HL-60 (cell line): ENCODE results near the gene SCAMP5.

ENCODE experiments used
- DNase-seq, 2 experiments: peaks; one replicate each; pipeline ENCODE4 v3.0.0-alpha.2; 2010 to 2020; ENCODE audit warnings: low read depth in 1 of 2, low spot score in 1 of 2
- H3K27ac ChIP-seq: fragments of 250-450 bp; sonication (Bioruptor Pico); replicated peaks from 2 replicates; pipeline ENCODE4 v1.5.1; 2020; ENCODE audit warnings: mild to moderate bottlenecking, moderate library complexity
- H3K27me3 ChIP-seq: fragments of 250-450 bp; sonication (Bioruptor Pico); 2 replicates; pipeline ENCODE4 v1.5.1; 2021; ENCODE audit warnings: mild to moderate bottlenecking, moderate library complexity; ENCODE audit not compliant: insufficient read depth, poor library complexity, severe bottlenecking
- H3K4me3 ChIP-seq: replicated peaks from 2 replicates; pipeline ENCODE4 v1.5.1; 2011; ENCODE audit warnings: mild to moderate bottlenecking, control low read depth, low read length; ENCODE audit not compliant: insufficient read depth
- GABPA ChIP-seq: IDR thresholded peaks from 2 replicates; pipeline ENCODE4 v1.6.1; 2012; ENCODE audit warnings: low read depth
- POLR2AphosphoS5 ChIP-seq: IDR thresholded peaks from 2 replicates; pipeline ENCODE4 v1.6.1; 2012; ENCODE audit warnings: low read depth
- SPI1 ChIP-seq: IDR thresholded peaks from 2 replicates; pipeline ENCODE4 v1.6.1; 2012; ENCODE audit warnings: low read depth, mild to moderate bottlenecking, borderline replicate concordance
- TF ChIP-seq, protein P1 (sequence below): IDR thresholded peaks from 2 replicates; pipeline ENCODE4 v1.6.1; 2012; ENCODE audit warnings: low read depth; ENCODE audit not compliant: insufficient replicate concordance
- TF ChIP-seq, protein P2 (sequence below): IDR thresholded peaks from one replicate; pipeline ENCODE4 v1.5.1; 2011; ENCODE audit warnings: low read length, control low read depth, inconsistent platforms; ENCODE audit not compliant: insufficient read depth

The SCAMP5 gene

DNA sequence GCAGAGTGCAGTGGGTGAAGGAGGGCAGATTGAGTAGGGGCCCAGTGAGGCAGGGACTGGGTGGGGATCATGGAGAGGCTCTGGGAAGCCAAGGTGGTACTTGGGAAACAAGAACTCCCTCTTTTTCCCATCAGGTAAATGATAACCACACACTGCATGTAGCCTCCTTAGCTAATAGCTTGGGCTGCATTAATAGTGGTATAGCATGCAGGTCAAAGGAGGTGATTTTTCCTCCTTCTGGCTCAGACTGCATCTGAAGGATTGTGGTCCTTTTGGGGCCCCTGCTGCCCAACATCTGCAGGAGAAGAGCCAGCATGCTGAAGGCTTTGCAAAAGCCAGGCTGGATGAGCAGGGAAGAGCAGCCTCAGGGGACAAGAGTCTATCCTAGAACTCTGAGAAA lies 73.4 kb downstream of the SCAMP5 start:
- no peak overlapping the region; the same call in 1 of the 2 replicates for H3K27ac ChIP-seq
- no peak for DNase-seq
- H3K4me3 ChIP-seq, result no peak overlapping the region
- TF ChIP-seq, protein P1, sequence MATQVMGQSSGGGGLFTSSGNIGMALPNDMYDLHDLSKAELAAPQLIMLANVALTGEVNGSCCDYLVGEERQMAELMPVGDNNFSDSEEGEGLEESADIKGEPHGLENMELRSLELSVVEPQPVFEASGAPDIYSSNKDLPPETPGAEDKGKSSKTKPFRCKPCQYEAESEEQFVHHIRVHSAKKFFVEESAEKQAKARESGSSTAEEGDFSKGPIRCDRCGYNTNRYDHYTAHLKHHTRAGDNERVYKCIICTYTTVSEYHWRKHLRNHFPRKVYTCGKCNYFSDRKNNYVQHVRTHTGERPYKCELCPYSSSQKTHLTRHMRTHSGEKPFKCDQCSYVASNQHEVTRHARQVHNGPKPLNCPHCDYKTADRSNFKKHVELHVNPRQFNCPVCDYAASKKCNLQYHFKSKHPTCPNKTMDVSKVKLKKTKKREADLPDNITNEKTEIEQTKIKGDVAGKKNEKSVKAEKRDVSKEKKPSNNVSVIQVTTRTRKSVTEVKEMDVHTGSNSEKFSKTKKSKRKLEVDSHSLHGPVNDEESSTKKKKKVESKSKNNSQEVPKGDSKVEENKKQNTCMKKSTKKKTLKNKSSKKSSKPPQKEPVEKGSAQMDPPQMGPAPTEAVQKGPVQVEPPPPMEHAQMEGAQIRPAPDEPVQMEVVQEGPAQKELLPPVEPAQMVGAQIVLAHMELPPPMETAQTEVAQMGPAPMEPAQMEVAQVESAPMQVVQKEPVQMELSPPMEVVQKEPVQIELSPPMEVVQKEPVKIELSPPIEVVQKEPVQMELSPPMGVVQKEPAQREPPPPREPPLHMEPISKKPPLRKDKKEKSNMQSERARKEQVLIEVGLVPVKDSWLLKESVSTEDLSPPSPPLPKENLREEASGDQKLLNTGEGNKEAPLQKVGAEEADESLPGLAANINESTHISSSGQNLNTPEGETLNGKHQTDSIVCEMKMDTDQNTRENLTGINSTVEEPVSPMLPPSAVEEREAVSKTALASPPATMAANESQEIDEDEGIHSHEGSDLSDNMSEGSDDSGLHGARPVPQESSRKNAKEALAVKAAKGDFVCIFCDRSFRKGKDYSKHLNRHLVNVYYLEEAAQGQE, result no peak
- no peak for TF ChIP-seq POLR2AphosphoS5
- no peak for TF ChIP-seq SPI1
- TF ChIP-seq, protein P2, sequence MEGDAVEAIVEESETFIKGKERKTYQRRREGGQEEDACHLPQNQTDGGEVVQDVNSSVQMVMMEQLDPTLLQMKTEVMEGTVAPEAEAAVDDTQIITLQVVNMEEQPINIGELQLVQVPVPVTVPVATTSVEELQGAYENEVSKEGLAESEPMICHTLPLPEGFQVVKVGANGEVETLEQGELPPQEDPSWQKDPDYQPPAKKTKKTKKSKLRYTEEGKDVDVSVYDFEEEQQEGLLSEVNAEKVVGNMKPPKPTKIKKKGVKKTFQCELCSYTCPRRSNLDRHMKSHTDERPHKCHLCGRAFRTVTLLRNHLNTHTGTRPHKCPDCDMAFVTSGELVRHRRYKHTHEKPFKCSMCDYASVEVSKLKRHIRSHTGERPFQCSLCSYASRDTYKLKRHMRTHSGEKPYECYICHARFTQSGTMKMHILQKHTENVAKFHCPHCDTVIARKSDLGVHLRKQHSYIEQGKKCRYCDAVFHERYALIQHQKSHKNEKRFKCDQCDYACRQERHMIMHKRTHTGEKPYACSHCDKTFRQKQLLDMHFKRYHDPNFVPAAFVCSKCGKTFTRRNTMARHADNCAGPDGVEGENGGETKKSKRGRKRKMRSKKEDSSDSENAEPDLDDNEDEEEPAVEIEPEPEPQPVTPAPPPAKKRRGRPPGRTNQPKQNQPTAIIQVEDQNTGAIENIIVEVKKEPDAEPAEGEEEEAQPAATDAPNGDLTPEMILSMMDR, result no peak
- TF ChIP-seq GABPA, result no peak
- H3K27me3 ChIP-seq, result no peaks in the 10 kb centered on the region

DNA sequence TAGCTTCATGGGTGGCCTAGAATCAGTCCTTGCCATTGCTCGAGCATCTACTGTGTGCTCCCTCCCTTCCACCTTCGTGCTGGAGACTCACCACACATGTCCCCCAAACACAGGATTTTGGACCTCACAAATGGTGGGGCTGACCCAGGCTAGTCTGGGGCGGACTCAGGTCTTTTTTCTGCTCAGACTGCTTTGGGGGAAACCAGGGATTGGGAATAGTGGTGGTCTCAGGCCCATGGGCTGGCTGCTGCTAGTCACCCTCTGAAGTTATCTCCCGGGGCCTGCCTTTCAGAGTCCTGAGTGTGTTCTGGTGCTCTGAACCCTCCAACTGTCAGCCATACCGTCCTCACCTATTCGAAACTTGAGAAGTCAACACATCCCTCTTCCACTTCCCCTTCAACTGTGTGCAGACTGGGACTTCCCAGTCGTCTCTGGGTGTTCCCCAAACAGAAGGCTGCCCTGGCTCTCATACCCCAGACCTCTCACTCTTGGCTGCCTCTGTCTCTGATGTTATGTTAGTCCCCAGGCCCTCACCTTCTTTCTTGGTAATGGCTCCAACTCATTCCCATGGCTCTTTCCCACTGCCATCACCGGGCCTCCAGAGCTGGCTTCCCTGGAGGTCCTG lies 74.0 kb downstream of the SCAMP5 start:
- Histone ChIP-seq H3K4me3 (no peak overlapping the region), H3K27me3 (no peaks in the 10 kb centered on the region), H3K27ac (peak overlapping the region; percentile 50)
- DNase-seq, result peak in 1 of 2 experiments; percentile 70
- TF ChIP-seq, protein P2, result no peak
- TF ChIP-seq, protein P1, result no peak
- TF ChIP-seq SPI1, result peak; percentile 95

DNA sequence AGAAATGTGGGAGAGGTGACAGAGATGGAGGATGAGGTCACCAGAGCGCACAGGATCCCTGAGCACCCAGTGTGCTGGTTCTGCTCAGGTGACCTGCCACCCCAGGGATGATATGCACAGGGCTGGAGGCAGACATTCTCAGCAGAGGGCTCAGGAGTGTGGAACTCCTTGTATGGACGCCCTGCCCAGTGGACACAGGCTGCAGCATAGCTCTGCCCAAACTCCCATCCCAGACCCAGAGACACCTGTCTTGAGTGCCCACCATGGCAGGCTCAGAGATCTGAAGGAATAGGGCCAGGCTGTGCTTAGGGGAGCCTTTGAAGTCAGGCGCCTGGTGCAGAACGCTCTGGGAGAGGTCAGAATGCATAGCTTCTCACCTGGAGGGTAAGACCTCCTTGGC lies 75.3 kb downstream of the SCAMP5 start:
- TF ChIP-seq POLR2AphosphoS5, result no peak
- TF ChIP-seq SPI1, result no peak
- no peak for DNase-seq
- Histone ChIP-seq H3K4me3 (no peak overlapping the region), H3K27me3 (no peaks in the 10 kb centered on the region), H3K27ac (no peak overlapping the region)
